DOHH2 (cell line): ENCODE data around the gene USP40.

Experiments
- EZH2phosphoT487 ChIP-seq: fragments of 200-600 bp; sonication (generic); IDR thresholded peaks from 2 replicates; pipeline ENCODE4 v1.6.1; 2017; ENCODE audit warnings: borderline replicate concordance, mild to moderate bottlenecking, antibody characterized with exemption, low read length, moderate library complexity, mixed read lengths
- TF ChIP-seq, protein P1 (sequence below): fragments of 200-600 bp; sonication (generic); IDR thresholded peaks from one replicate; pipeline ENCODE4 v1.5.1; 2014; ENCODE audit warnings: antibody characterized with exemption, mild to moderate bottlenecking, low read depth, low read length; ENCODE audit not compliant: poor library complexity, severe bottlenecking

- TF ChIP-seq, protein P1, sequence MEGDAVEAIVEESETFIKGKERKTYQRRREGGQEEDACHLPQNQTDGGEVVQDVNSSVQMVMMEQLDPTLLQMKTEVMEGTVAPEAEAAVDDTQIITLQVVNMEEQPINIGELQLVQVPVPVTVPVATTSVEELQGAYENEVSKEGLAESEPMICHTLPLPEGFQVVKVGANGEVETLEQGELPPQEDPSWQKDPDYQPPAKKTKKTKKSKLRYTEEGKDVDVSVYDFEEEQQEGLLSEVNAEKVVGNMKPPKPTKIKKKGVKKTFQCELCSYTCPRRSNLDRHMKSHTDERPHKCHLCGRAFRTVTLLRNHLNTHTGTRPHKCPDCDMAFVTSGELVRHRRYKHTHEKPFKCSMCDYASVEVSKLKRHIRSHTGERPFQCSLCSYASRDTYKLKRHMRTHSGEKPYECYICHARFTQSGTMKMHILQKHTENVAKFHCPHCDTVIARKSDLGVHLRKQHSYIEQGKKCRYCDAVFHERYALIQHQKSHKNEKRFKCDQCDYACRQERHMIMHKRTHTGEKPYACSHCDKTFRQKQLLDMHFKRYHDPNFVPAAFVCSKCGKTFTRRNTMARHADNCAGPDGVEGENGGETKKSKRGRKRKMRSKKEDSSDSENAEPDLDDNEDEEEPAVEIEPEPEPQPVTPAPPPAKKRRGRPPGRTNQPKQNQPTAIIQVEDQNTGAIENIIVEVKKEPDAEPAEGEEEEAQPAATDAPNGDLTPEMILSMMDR: no peak
- no peak for TF ChIP-seq EZH2phosphoT487
Observed at GRCh38 chr2:233446606-233447305, 119.8 kb downstream of the USP40 start.
